ENCODE measurements around the gene DAD1. TPM values are rescaled to one million over a fixed set of nuclear protein-coding genes. Genes with fewer than 3 reads are reported as not detected.
"Not testable (repeated sequence)": the region's sequence is repeated elsewhere in the genome, so short reads cannot be mapped to it uniquely, and the experiment has no call there.

DAD1 gene
- total RNA-seq, 1 donor: 564 TPM

DNA sequence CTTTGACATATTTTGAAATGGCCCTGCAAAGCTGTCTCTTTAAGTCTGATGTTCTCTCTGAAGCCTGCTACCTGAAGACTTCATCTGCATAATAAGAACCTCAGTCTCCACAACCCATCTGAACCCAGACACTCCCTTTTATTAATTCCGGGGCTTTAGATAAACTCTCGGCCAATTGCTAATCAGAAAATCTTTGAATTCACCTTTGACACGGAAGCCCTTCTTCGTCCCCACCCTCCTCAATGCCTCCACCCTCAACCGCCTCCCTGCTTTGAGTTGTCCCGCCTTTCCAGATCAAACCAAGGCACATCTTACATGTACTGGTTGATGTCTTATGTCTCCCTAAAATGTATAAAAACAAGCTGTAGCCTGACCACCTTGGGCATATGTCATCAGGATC lies 37.6 kb upstream of the DAD1 start:
- H3K4me3 ChIP-seq (ENCODE audit: low read depth, low read length): no peak overlapping the region
- TF ChIP-seq, protein P1, sequence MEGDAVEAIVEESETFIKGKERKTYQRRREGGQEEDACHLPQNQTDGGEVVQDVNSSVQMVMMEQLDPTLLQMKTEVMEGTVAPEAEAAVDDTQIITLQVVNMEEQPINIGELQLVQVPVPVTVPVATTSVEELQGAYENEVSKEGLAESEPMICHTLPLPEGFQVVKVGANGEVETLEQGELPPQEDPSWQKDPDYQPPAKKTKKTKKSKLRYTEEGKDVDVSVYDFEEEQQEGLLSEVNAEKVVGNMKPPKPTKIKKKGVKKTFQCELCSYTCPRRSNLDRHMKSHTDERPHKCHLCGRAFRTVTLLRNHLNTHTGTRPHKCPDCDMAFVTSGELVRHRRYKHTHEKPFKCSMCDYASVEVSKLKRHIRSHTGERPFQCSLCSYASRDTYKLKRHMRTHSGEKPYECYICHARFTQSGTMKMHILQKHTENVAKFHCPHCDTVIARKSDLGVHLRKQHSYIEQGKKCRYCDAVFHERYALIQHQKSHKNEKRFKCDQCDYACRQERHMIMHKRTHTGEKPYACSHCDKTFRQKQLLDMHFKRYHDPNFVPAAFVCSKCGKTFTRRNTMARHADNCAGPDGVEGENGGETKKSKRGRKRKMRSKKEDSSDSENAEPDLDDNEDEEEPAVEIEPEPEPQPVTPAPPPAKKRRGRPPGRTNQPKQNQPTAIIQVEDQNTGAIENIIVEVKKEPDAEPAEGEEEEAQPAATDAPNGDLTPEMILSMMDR (IDR thresholded peaks at IDR 0.05; ENCODE audit: insufficient read depth, low read length): no peak
- DNase-seq (ENCODE audit: low read depth): no peak

DNA sequence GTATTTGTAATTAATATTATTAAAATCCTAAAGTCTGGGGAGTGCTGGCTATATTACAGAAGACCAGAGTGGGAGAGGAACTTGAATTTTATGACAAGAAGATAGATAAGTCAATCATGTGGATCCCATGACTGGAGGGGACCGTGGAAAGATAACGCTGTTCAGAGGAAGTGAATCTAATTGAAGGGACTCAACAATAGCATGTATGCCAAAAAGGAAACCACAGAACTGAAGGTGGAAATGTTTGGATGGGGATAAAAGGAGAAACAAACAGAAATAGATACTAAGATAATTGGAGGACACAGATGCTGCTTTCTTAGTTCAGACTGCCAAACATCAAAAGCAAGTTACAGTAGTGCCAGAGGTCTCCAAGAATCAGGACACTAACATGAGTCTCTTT lies 34.0 kb upstream of the DAD1 start:
- no peak overlapping the region for H3K4me3 ChIP-seq (ENCODE audit: low read depth, low read length)
- TF ChIP-seq, protein P1 (IDR thresholded peaks at IDR 0.05; ENCODE audit: insufficient read depth, low read length): no peak
- DNase-seq (ENCODE audit: low read depth): no peak

DNA sequence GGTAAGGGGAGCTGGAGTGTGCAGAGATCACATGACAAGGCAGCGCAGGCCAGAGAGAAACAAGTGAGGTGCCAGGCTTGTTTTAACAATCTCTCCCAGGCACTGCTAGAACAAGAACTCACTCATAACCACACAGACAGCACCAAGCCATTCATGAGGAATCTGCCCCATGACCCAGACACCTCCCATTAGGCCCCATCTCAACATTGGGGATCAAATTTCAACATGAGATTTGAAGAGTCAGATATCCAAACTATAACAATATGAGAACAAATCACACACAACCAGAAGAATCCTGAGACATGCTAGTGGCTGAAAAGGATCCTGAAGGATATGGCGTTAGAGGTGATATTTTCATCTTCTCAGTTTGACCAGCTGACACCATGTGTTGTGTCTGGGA lies 33.2 kb upstream of the DAD1 start:
- TF ChIP-seq, protein P1 (IDR thresholded peaks at IDR 0.05; ENCODE audit: insufficient read depth, low read length): no peak
- H3K4me3 ChIP-seq (ENCODE audit: low read depth, low read length): no peak overlapping the region
- DNase-seq (ENCODE audit: low read depth): peak; percentile 41

DNA sequence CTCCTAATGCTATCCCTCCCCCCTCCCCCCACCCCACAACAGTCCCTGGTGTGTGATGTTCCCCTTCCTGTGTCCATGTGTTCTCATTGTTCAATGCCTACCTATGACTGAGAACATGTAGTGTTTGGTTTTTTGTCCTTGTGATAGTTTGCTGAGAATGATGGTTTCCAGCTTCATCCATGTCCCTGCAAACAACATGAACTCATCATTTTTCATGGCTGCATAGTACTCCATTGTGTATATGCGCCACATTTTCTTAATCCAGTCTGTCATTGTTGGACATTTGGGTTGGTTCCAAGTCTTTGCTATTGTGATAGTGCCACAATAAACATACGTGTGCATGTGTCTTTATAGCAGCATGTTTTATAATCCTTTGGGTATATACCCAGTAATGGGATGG lies 26.7 kb upstream of the DAD1 start:
- not testable (repeated sequence) for H3K4me3 ChIP-seq (ENCODE audit: low read depth, low read length); DNase-seq (ENCODE audit: low read depth)

DNA sequence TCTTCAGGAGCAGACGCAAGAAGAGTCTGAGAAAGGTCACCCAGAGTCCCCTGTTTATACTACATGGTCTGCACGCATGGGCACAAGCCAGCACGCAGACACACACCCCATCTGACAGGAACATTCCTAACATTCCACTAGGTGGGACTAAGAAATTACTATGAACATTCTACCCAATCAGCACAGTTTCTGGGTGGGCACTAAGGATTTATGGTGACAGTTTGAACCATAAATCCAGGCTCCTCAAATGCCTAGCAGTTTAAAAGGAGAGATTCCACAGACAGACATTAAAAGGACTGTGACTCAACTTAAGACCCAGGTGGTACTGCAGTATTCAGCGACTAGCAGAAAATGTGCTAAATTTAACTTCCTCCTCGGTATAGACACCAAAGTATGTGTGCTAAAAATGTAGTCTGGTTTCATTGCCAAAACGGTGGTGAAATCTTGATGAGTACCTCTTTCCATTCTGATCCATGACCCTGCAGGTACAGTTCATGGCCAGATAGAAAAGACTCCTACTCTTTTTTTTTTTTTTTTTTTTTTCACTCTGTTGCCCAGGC lies 25.3 kb upstream of the DAD1 start:
- H3K4me3 ChIP-seq (ENCODE audit: low read depth, low read length): no peak overlapping the region
- TF ChIP-seq, protein P1 (IDR thresholded peaks at IDR 0.05; ENCODE audit: insufficient read depth, low read length): no peak
- peak; percentile 94 for DNase-seq (ENCODE audit: low read depth)

DNA sequence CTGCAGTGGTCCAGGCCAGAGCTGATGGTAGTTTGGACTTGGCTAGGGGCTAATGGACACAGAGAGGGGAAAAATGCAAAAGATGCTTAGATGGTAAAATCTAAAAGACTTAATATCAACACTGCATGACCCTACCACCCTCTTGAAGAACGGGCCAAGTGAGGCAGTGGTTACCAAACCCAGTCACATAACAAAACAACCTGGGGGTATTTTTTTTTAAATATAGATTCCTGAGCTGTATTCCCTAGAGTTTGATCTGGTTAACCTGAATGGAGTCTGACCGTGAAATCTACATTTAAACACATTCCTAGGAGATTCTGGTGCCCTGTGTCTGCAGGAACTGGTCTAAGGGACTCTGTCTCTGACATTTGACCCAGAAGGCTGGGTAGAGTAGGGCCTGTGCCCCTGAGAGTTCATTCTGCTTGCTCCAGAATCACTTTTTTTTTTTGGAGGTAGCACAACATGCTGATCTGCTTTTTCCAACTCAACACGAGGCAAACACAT lies 24.8 kb upstream of the DAD1 start:
- H3K4me3 ChIP-seq (ENCODE audit: low read depth, low read length): no peak overlapping the region
- DNase-seq (ENCODE audit: low read depth): no peak
- TF ChIP-seq, protein P1 (IDR thresholded peaks at IDR 0.05; ENCODE audit: insufficient read depth, low read length): no peak

DNA sequence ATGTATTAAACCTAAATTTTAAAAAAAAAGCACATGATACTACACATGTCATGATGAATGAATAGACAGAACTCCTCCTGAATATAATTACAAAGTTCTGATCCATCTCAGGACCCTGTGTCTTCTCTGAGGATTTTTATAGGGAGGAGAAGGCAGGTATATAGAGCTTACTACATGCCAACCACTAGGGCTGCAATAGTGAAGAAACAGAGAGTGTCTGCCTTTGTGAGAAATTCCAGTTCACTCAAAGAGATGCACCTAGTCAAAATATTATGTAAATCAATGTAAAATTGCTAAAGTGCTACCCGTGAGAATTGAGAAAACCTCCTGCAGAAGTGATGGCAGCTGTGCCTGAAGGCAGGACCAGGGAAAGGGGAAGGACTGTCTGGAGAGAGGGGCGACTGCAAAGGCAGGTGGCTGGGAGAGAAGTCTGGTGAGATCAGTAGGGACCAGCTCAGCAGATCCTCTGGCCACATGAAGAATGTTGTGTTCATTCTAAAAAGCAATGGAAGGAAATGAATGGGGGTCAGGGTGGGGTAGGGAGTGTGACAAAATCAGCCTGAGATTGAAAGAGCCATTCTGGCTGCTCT lies 24.2 kb upstream of the DAD1 start:
- DNase-seq (ENCODE audit: low read depth): peak; percentile 25
- H3K4me3 ChIP-seq (ENCODE audit: low read depth, low read length): no peak overlapping the region
- TF ChIP-seq, protein P1 (IDR thresholded peaks at IDR 0.05; ENCODE audit: insufficient read depth, low read length): peak; percentile 38
